Measurements from ENCODE around the gene GRIN2C.

GRCh38 chr17:74892013-74892841 lies 32.5 kb upstream of the GRIN2C start:
- TF ChIP-seq CTCF (conservative IDR thresholded peaks at IDR 0.05) = no peak
- TF ChIP-seq EZH2 (IDR thresholded peaks at IDR 0.05; ENCODE audit: low read depth) = no peak

Data from PC-9 (cell line).